ENCODE data around the gene SPAG8.

- TF ChIP-seq STAT1 (conservative IDR thresholded peaks at IDR 0.05): no peak
- TF ChIP-seq CTCF (IDR thresholded peaks at IDR 0.05 in 2 of 3, conservative IDR thresholded peaks at IDR 0.05 in 1 of 3; ENCODE audit: control insufficient read depth in 2 of 3, extremely low read depth in 1 of 3, insufficient read depth in 1 of 3, low read depth in 3 of 3, low read length in 3 of 3): no peak
These were observed 24.5 kb upstream of the SPAG8 start for GRCh38 chr9:35836595-35836994.

Data from GM12878 (cell line).